Smooth muscle cell (in vitro differentiated cells): ENCODE measurements around the gene ARHGAP30. TPM values are rescaled to one million over a fixed set of nuclear protein-coding genes. Genes with fewer than 3 reads are reported as not detected.
A peak's percentile ranks its signal among the peaks of the same experiment; 100 is the strongest.

Source experiments
- DNase-seq: peaks from one replicate; lab custom pipeline; 2025; ENCODE audit not compliant: unreplicated experiment; lab: John Stamatoyannopoulos, UW
- H2AFZ ChIP-seq: fragments of 200-600 bp; sonication (generic); 2 replicates; pipeline ENCODE4 v1.6.0; 2016; ENCODE audit warnings: antibody characterized with exemption, low read depth, mild to moderate bottlenecking
- H3F3A ChIP-seq: fragments of 200-600 bp; sonication (generic); 2 replicates; pipeline ENCODE4 v1.6.0; 2017; ENCODE audit warnings: antibody characterized with exemption, low read depth
- H3K27ac ChIP-seq: fragments of 200-600 bp; sonication (generic); 2 replicates; pipeline ENCODE4 v1.5.1; 2016; ENCODE audit warnings: low read depth, mild to moderate bottlenecking
- H3K27me3 ChIP-seq: fragments of 200-600 bp; sonication (generic); 2 replicates; pipeline ENCODE4 v1.6.1; 2016; ENCODE audit warnings: low read depth, mild to moderate bottlenecking
- H3K36me3 ChIP-seq: fragments of 200-600 bp; sonication (generic); 2 replicates; pipeline ENCODE4 v1.5.1; 2016; ENCODE audit warnings: low read depth
- H3K4me1 ChIP-seq: fragments of 200-600 bp; sonication (generic); 2 replicates; pipeline ENCODE4 v1.5.1; 2016; ENCODE audit warnings: low read depth
- H3K4me2 ChIP-seq: fragments of 200-600 bp; sonication (generic); 2 replicates; pipeline ENCODE4 v1.6.0; 2016; ENCODE audit warnings: mild to moderate bottlenecking
- H3K4me3 ChIP-seq: fragments of 200-600 bp; sonication (generic); 2 replicates; pipeline ENCODE4 v1.5.1; 2016; ENCODE audit warnings: mild to moderate bottlenecking
- H3K79me2 ChIP-seq: fragments of 200-600 bp; sonication (generic); 2 replicates; pipeline ENCODE4 v1.6.0; 2016; ENCODE audit warnings: low read depth, mild to moderate bottlenecking
- H3K9ac ChIP-seq: fragments of 200-600 bp; sonication (generic); 2 replicates; pipeline ENCODE4 v1.6.0; 2016; ENCODE audit warnings: low read depth
- H3K9me3 ChIP-seq: fragments of 200-600 bp; sonication (generic); replicated peaks from 2 replicates; pipeline ENCODE4 v1.5.1; 2016; ENCODE audit warnings: low read depth
- H4K20me1 ChIP-seq: fragments of 200-600 bp; sonication (generic); 2 replicates; pipeline ENCODE4 v1.6.0; 2016; ENCODE audit warnings: low read depth
- WGBS: methylation state at CpG from one replicate; pipeline ENCODE4 v1.1.7; 2016; ENCODE audit warnings: low lambda C conversion rate; 5-methylcytosine and 5-hydroxymethylcytosine counted together
- polyA plus RNA-seq: library from polyadenylated mRNA; unstranded; fragments of >200 nt; fragmentation: Nextera tagmentation; extraction: Ambion mirVana; gene quantifications from 2 replicates; pipeline ENCODE4 v1.2.1, GENCODE V29; 2016
- total RNA-seq: library from RNA; depleted of rRNA; stranded (reverse); fragments of >200 nt; gene quantifications from 2 replicates; pipeline ENCODE4 v1.2.3, GENCODE V29; 2014
- TF ChIP-seq, protein P1 (sequence below): fragments of 200-600 bp; sonication (generic); IDR thresholded peaks from 2 replicates; pipeline ENCODE4 v1.5.1; 2017; ENCODE audit warnings: borderline replicate concordance, mild to moderate bottlenecking, antibody characterized with exemption; ENCODE audit not compliant: insufficient read depth, poor library complexity, severe bottlenecking

Gene ARHGAP30
- total and polyA plus RNA-seq, 2 experiments from 2014 or later = 0.13 to 1.2 TPM

DNA sequence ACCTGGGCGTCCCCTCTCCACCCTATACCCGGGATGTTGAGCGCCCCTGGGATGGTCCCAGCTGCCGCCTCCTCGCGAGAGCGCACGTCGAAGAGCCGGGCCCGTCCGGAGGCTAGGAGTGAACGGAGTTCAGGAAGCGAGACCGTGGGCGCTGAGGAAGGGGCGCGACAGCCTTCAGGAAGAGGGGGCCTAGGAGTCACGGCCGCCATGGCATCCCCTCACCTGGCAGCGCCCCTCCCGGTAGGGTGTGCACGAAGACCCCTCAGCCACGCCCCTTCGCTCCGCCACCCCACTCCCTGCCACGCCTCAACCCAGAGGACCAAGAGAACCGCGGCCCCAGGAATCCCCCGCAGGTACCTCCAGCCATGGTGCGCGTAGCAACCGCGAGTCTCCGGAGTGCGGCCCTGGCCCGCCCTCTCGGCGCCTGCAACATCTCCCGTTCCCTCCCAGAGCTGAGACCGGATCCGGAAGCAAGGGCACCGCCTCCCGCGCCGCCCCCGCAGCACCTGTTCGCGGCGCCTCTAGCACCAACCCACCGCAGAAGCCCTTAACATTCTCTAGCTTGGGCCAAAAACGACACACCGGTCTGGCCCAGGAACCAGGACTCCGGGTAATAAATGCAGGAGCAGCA, 31.1 kb downstream of the ARHGAP30 start, which contains the start of gene TSTD1:
Gene TSTD1 (minus strand): TSS at position 442 of the 631 bp plus-strand sequence. CDS start 75 bp downstream, at position 367.
- H3K36me3 ChIP-seq = no peaks in the 10 kb centered on the region
- H3F3A ChIP-seq = no peaks in the 10 kb centered on the region
- H3K9ac ChIP-seq = no peak within 1 kb of the TSS
- peaks cover 11% of the 10 kb centered on the region for H3K4me1 ChIP-seq
- peak within 1 kb of the TSS; percentile 88 for H3K4me2 ChIP-seq
- H3K4me3 ChIP-seq = peak within 1 kb of the TSS; percentile 63
- H4K20me1 ChIP-seq = no peaks in the 10 kb centered on the region
- whole genome bisulfite sequencing = 9% methylated on average over 45 of the region's 54 CpGs
- H2AFZ ChIP-seq = peak within 1 kb of the TSS; percentile 62
- TF ChIP-seq, protein P1, sequence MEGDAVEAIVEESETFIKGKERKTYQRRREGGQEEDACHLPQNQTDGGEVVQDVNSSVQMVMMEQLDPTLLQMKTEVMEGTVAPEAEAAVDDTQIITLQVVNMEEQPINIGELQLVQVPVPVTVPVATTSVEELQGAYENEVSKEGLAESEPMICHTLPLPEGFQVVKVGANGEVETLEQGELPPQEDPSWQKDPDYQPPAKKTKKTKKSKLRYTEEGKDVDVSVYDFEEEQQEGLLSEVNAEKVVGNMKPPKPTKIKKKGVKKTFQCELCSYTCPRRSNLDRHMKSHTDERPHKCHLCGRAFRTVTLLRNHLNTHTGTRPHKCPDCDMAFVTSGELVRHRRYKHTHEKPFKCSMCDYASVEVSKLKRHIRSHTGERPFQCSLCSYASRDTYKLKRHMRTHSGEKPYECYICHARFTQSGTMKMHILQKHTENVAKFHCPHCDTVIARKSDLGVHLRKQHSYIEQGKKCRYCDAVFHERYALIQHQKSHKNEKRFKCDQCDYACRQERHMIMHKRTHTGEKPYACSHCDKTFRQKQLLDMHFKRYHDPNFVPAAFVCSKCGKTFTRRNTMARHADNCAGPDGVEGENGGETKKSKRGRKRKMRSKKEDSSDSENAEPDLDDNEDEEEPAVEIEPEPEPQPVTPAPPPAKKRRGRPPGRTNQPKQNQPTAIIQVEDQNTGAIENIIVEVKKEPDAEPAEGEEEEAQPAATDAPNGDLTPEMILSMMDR = no peak
- no peaks in the 10 kb centered on the region for H3K9me3 ChIP-seq
- H3K27me3 ChIP-seq = no peaks in the 10 kb centered on the region
- H3K27ac ChIP-seq = no peak within 1 kb of the TSS
- peaks cover under 1% of the 10 kb centered on the region for H3K79me2 ChIP-seq
- DNase-seq = no peak

DNA sequence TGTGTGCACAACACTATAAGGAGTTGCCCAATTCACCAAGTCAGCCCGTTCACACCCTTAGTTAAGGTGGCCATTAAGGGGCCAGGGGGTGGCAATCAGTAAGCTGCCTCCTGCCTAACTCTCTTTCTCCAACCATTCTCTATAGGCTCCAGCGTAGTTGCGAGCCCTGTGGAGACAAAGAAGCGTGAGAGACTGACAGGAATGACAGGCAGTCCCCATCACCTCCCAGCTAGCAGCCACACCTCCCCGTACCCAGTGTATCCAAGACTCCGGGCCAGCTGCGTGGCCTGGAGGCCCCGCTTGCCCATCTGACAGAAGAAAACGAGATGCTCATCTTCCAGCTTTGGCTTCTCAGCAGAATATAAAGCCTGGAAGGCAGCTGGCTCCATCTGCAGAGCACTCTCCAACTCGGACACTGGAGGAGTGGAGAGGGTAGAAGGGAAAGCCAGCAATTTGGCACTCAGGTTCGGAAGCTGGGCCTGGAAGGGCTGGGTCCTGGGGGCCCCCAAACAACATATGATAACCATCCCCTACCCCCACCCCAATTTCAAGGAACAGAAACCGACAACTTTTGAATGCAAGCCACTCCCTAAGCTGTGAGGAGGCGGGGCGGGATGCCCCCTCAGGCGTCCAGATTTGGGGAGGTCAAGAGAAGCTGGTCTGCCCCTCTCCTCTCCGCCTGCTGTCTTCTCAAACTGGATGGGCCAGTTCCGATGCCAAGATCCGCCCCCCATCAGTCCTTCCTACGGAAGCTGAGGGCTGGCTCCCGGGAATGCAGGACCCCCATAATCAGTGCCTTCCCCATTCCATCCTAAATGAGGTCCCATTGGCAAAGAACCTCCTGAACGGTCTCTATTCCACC, 31.8 kb downstream of the ARHGAP30 start:
- H3K4me2 ChIP-seq = peak overlapping the region; percentile 88

DNA sequence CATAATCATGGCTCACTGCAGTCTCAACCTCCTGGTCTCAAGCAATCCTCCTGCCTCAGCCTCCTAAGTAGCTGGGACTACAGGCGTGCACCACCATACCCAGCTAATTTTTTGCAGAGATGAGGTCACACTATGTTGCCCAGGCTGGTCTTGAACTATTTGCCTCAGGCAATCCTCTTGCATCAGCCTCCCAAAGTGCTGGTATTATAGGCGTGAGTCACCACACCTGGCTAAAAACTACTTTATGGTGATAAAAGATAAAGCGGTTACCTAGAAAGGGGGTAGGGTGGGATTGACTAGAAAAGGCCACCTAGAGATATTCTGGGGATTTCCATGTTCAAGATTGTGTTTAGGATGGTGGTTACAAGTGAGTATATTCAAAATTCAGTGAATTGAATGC, 35.9 kb downstream of the ARHGAP30 start:
- Histone ChIP-seq H3K4me3 (no peak overlapping the region), H3K9me3 (no peaks in the 10 kb centered on the region), H3K4me1 (peaks cover 11% of the 10 kb centered on the region), H3F3A (no peaks in the 10 kb centered on the region), H3K36me3 (no peaks in the 10 kb centered on the region), H3K79me2 (no peaks in the 10 kb centered on the region), H3K4me2 (no peak overlapping the region), H3K27ac (no peak overlapping the region), H2AFZ (no peak overlapping the region), H3K9ac (no peak overlapping the region), H3K27me3 (no peaks in the 10 kb centered on the region), H4K20me1 (no peaks in the 10 kb centered on the region)
- DNase-seq = no peak
- TF ChIP-seq, protein P1 = no peak
- 76% methylated on average over 3 of the region's 3 CpGs for WGBS

More for the DNA sequence above, 31.8 kb downstream of the ARHGAP30 start:
- TF ChIP-seq, protein P1 = no peak
- peak overlapping the region; percentile 62 for H2AFZ ChIP-seq
- WGBS = 52% methylated on average over 21 of the region's 21 CpGs
- no peaks in the 10 kb centered on the region for H3K9me3 ChIP-seq
- DNase-seq = no peak
- no peaks in the 10 kb centered on the region for H3F3A ChIP-seq
- no peaks in the 10 kb centered on the region for H3K79me2 ChIP-seq
- H3K4me3 ChIP-seq = peak overlapping the region; percentile 63
- no peaks in the 10 kb centered on the region for H3K27me3 ChIP-seq
- H4K20me1 ChIP-seq = no peaks in the 10 kb centered on the region
- no peak overlapping the region for H3K27ac ChIP-seq
- H3K4me1 ChIP-seq = peaks cover 11% of the 10 kb centered on the region
- no peak overlapping the region for H3K9ac ChIP-seq
- no peaks in the 10 kb centered on the region for H3K36me3 ChIP-seq
